Liver (tissue), 9 donors: Measurements from ENCODE around the gene SDF4. TPM values are rescaled to one million over a fixed set of nuclear protein-coding genes. Genes with fewer than 3 reads are reported as not detected.

Experiments
- DNase-seq: peaks from one replicate; pipeline ENCODE4 v3.0.0-alpha.2; 2017; ENCODE audit warnings: low spot score
- H3K27ac ChIP-seq, 2 donors: one replicate each; pipeline ENCODE4 v1.7.0; 2013; ENCODE audit warnings: inconsistent platforms in 2 of 2, low read length in 2 of 2, control low read depth in 1 of 2, low read depth in 1 of 2, mild to moderate bottlenecking in 1 of 2
- H3K27me3 ChIP-seq, 4 donors: one replicate each; pipeline versions ENCODE4 v1.6.1 to v1.7.0; 2013; ENCODE audit warnings: low read length in 3 of 4, inconsistent platforms in 1 of 4, mild to moderate bottlenecking in 1 of 4, moderate library complexity in 1 of 4; ENCODE audit not compliant: control insufficient read depth in 4 of 4, insufficient read depth in 4 of 4
- H3K36me3 ChIP-seq, 4 donors: one replicate each; pipeline versions ENCODE4 v1.6.1 to v1.7.0; 2013; ENCODE audit warnings: low read length in 3 of 4, mild to moderate bottlenecking in 3 of 4, low read depth in 1 of 4, moderate library complexity in 1 of 4; ENCODE audit not compliant: control insufficient read depth in 4 of 4, insufficient read depth in 3 of 4
- H3K4me1 ChIP-seq, 4 donors: one replicate each; pipeline versions ENCODE4 v1.6.1 to v1.7.0; 2013; ENCODE audit warnings: low read length in 3 of 4, mild to moderate bottlenecking in 3 of 4, moderate library complexity in 1 of 4; ENCODE audit not compliant: control insufficient read depth in 4 of 4, insufficient read depth in 4 of 4
- H3K4me3 ChIP-seq, 3 donors: one replicate each; pipeline versions ENCODE4 v1.6.1 to v1.7.0; 2013; ENCODE audit warnings: low read length in 3 of 3, control low read depth in 1 of 3, low read depth in 1 of 3, mild to moderate bottlenecking in 1 of 3
- H3K9ac ChIP-seq, 2 donors: one replicate each; pipeline ENCODE4 v1.7.0; 2013; ENCODE audit warnings: low read length in 2 of 2, mild to moderate bottlenecking in 2 of 2, moderate library complexity in 2 of 2, control low read depth in 1 of 2, low read depth in 1 of 2
- H3K9me3 ChIP-seq, 4 donors: one replicate each; pipeline versions ENCODE4 v1.6.1 to v1.7.0; 2013; ENCODE audit warnings: low read length in 3 of 4; ENCODE audit not compliant: control insufficient read depth in 4 of 4
- ATF3 ChIP-seq: IDR thresholded peaks from 2 replicates; pipeline ENCODE4 v1.6.1; 2016; ENCODE audit warnings: antibody characterized with exemption
- EGR1 ChIP-seq, 2 donors: IDR thresholded peaks; 2 replicates each; pipeline ENCODE4 v1.6.1; 2016 to 2018; ENCODE audit warnings: antibody characterized with exemption in 2 of 2, low read depth in 2 of 2
- FOXA2 ChIP-seq: IDR thresholded peaks from 2 replicates; pipeline ENCODE4 v1.6.1; 2016; ENCODE audit warnings: antibody characterized with exemption
- GABPA ChIP-seq, 2 donors: IDR thresholded peaks in 1 of 2; conservative IDR thresholded peaks in 1 of 2; 2 replicates each; pipeline ENCODE4 v1.6.1; 2016; ENCODE audit warnings: antibody characterized with exemption in 2 of 2, mild to moderate bottlenecking in 1 of 2, moderate library complexity in 1 of 2
- HNF4A ChIP-seq, 2 donors: conservative IDR thresholded peaks; 2 replicates each; pipeline ENCODE4 v1.6.1; 2016; ENCODE audit warnings: antibody characterized with exemption in 2 of 2, mild to moderate bottlenecking in 2 of 2
- HNF4G ChIP-seq: IDR thresholded peaks from 2 replicates; pipeline ENCODE4 v1.6.1; 2016; ENCODE audit warnings: antibody characterized with exemption
- JUND ChIP-seq, 2 donors: IDR thresholded peaks; 2 replicates each; pipeline ENCODE4 v1.6.1; 2016; ENCODE audit warnings: antibody characterized with exemption in 2 of 2
- NR2F2 ChIP-seq: IDR thresholded peaks from 2 replicates; pipeline ENCODE4 v1.6.1; 2016; ENCODE audit warnings: antibody characterized with exemption
- RAD21 ChIP-seq, 2 donors: IDR thresholded peaks; 2 replicates each; pipeline ENCODE4 v1.6.1; 2016; ENCODE audit warnings: antibody characterized with exemption in 2 of 2, mild to moderate bottlenecking in 2 of 2
- RXRA ChIP-seq, 2 donors: IDR thresholded peaks; 2 replicates each; pipeline ENCODE4 v1.6.1; 2017 to 2018; ENCODE audit warnings: antibody characterized with exemption in 2 of 2, mild to moderate bottlenecking in 1 of 2
- SP1 ChIP-seq: IDR thresholded peaks from 2 replicates; pipeline ENCODE4 v1.6.1; 2018; ENCODE audit warnings: antibody characterized with exemption, mild to moderate bottlenecking
- TAF1 ChIP-seq: conservative IDR thresholded peaks from 2 replicates; pipeline ENCODE4 v1.6.1; 2016; ENCODE audit warnings: antibody characterized with exemption, mild to moderate bottlenecking
- YY1 ChIP-seq: IDR thresholded peaks from 2 replicates; pipeline ENCODE4 v1.6.1; 2016; ENCODE audit warnings: antibody characterized with exemption, mild to moderate bottlenecking
- WGBS: extraction: QIAGEN DNeasy Blood & Tissue Kit; methylation state at CpG from one replicate; pipeline ENCODE4 v1.1.7; 2013; 5-methylcytosine and 5-hydroxymethylcytosine counted together
- polyA plus RNA-seq, 2 donors: library from polyadenylated mRNA; stranded (reverse) in 1 of 2; unstranded in 1 of 2; fragments of 200-250 nt in 1 of 2; fragments of >200 nt in 1 of 2; fragmentation: Nextera tagmentation in 1 of 2; extraction: Ambion mirVana in 1 of 2; gene quantifications; one replicate each; pipeline versions ENCODE4 v1.2.1 to v1.2.3, GENCODE V29; 2013 to 2015
- total RNA-seq, 2 donors: library from RNA; depleted of rRNA; stranded (reverse); fragments of >200 nt; gene quantifications; one replicate each; pipeline ENCODE4 v1.2.3, GENCODE V29; 2014
- TF ChIP-seq, protein P1 (sequence below): IDR thresholded peaks from 2 replicates; pipeline ENCODE4 v1.6.1; 2016; ENCODE audit warnings: antibody characterized with exemption, mild to moderate bottlenecking
- TF ChIP-seq, protein P2 (sequence below): fragments of 150-350 bp; IDR thresholded peaks from 2 replicates; pipeline ENCODE4 v1.5.1; 2017; ENCODE audit warnings: improper control_type of control experiment, low read depth, low read length; ENCODE audit not compliant: missing input control
- TF ChIP-seq, protein P3 (sequence below): IDR thresholded peaks from 2 replicates; pipeline ENCODE4 v1.6.1; 2016; ENCODE audit warnings: antibody characterized with exemption
- TF ChIP-seq, protein P4 (sequence below): IDR thresholded peaks from 2 replicates; pipeline ENCODE4 v1.6.1; 2016; ENCODE audit warnings: antibody characterized with exemption
- donor health status: healthy.
- donor health status: healthy.
- donor health status: healthy.
- donor health status: healthy.
- donor health status: healthy.

Gene SDF4
- total and polyA plus RNA-seq, 4 donors, result 48.7 to 180 (median 75.9) TPM

GRCh38 chr1:1241588-1242219 is 9.9 kb upstream of the SDF4 start (continued):
- TF ChIP-seq, protein P1, sequence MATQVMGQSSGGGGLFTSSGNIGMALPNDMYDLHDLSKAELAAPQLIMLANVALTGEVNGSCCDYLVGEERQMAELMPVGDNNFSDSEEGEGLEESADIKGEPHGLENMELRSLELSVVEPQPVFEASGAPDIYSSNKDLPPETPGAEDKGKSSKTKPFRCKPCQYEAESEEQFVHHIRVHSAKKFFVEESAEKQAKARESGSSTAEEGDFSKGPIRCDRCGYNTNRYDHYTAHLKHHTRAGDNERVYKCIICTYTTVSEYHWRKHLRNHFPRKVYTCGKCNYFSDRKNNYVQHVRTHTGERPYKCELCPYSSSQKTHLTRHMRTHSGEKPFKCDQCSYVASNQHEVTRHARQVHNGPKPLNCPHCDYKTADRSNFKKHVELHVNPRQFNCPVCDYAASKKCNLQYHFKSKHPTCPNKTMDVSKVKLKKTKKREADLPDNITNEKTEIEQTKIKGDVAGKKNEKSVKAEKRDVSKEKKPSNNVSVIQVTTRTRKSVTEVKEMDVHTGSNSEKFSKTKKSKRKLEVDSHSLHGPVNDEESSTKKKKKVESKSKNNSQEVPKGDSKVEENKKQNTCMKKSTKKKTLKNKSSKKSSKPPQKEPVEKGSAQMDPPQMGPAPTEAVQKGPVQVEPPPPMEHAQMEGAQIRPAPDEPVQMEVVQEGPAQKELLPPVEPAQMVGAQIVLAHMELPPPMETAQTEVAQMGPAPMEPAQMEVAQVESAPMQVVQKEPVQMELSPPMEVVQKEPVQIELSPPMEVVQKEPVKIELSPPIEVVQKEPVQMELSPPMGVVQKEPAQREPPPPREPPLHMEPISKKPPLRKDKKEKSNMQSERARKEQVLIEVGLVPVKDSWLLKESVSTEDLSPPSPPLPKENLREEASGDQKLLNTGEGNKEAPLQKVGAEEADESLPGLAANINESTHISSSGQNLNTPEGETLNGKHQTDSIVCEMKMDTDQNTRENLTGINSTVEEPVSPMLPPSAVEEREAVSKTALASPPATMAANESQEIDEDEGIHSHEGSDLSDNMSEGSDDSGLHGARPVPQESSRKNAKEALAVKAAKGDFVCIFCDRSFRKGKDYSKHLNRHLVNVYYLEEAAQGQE, result no peak
- TF ChIP-seq HNF4G (no peak), ATF3 (no peak)

DNA sequence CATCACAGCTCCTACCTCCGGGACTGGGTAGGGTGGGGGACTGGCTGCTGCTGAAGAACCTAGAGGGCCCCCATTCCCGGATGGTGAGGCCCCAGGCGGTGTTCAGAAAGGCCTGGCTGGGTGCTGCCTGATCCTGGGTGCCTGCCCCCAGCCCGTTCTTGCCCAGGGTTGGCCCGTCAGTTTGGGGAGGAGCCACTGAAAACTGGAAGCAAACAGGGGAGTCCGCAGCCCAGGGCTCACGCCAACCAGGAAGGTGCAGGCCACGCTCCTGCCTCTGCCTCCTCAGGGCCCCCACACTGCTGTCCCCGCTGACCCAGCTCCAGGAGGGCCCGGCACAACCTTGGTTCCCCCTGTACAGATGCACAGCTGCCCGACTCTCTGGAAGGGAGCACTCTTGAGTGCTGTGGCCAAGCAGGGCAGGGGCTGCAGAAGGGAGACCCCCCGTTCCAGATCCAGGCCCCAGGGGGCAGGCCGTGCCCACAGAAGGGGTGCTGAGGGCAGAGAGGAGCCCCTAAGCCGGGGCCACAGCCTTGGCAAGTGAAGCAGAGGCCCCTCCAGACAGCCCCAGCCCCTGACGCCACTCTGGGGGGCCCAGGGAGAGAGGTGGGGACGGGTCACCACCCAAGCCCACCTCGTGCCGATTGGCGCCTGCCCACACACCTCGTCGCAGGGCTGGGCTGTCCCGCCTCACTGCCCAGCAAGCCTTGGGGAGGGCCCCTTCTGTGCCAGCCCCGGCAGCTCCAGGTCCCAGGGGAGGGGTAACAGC is 9.2 kb upstream of the SDF4 start:
- DNase-seq, result no peak
- no peak overlapping the region for H3K9ac ChIP-seq

More for the DNA sequence above, 9.2 kb upstream of the SDF4 start:
- H3K4me1 ChIP-seq, result peaks cover 9 to 24% (median 13%) of the 10 kb centered on the region in 4 donors
- no peaks in the 10 kb centered on the region for H3K36me3 ChIP-seq
- H3K4me3 ChIP-seq, result no peak overlapping the region
- TF ChIP-seq RAD21 (IDR thresholded peaks at IDR 0.05), result no peak
- TF ChIP-seq TAF1, result no peak
- TF ChIP-seq JUND (IDR thresholded peaks at IDR 0.05), result no peak
- no peak for TF ChIP-seq SP1
- TF ChIP-seq, protein P2, sequence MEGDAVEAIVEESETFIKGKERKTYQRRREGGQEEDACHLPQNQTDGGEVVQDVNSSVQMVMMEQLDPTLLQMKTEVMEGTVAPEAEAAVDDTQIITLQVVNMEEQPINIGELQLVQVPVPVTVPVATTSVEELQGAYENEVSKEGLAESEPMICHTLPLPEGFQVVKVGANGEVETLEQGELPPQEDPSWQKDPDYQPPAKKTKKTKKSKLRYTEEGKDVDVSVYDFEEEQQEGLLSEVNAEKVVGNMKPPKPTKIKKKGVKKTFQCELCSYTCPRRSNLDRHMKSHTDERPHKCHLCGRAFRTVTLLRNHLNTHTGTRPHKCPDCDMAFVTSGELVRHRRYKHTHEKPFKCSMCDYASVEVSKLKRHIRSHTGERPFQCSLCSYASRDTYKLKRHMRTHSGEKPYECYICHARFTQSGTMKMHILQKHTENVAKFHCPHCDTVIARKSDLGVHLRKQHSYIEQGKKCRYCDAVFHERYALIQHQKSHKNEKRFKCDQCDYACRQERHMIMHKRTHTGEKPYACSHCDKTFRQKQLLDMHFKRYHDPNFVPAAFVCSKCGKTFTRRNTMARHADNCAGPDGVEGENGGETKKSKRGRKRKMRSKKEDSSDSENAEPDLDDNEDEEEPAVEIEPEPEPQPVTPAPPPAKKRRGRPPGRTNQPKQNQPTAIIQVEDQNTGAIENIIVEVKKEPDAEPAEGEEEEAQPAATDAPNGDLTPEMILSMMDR, result no peak
- no peak for TF ChIP-seq RXRA (IDR thresholded peaks at IDR 0.05)
- no peak for TF ChIP-seq NR2F2
- no peak for TF ChIP-seq FOXA2
- TF ChIP-seq, protein P3, sequence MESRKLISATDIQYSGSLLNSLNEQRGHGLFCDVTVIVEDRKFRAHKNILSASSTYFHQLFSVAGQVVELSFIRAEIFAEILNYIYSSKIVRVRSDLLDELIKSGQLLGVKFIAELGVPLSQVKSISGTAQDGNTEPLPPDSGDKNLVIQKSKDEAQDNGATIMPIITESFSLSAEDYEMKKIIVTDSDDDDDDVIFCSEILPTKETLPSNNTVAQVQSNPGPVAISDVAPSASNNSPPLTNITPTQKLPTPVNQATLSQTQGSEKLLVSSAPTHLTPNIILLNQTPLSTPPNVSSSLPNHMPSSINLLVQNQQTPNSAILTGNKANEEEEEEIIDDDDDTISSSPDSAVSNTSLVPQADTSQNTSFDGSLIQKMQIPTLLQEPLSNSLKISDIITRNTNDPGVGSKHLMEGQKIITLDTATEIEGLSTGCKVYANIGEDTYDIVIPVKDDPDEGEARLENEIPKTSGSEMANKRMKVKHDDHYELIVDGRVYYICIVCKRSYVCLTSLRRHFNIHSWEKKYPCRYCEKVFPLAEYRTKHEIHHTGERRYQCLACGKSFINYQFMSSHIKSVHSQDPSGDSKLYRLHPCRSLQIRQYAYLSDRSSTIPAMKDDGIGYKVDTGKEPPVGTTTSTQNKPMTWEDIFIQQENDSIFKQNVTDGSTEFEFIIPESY, result no peak
- TF ChIP-seq HNF4G, result no peak
- no peak for TF ChIP-seq ATF3
- TF ChIP-seq, protein P4, sequence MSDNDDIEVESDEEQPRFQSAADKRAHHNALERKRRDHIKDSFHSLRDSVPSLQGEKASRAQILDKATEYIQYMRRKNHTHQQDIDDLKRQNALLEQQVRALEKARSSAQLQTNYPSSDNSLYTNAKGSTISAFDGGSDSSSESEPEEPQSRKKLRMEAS, result no peak
- no peak for TF ChIP-seq YY1
- no peak for TF ChIP-seq EGR1 (IDR thresholded peaks at IDR 0.05; ENCODE audit: low read depth in 2 of 2)
- no peak for TF ChIP-seq GABPA (IDR thresholded peaks at IDR 0.05 in 1 of 2, conservative IDR thresholded peaks at IDR 0.05 in 1 of 2)
- no peak for TF ChIP-seq HNF4A (conservative IDR thresholded peaks at IDR 0.05)
- TF ChIP-seq, protein P1, result no peak
- H3K9me3 ChIP-seq, result no peaks in the 10 kb centered on the region
- H3K27ac ChIP-seq, result no peak overlapping the region
- 76% methylated on average over 23 of the region's 23 CpGs for WGBS
- H3K27me3 ChIP-seq, result no peaks in the 10 kb centered on the region
